ENCODE results near the gene RBMS2. TPM values are rescaled to one million over a fixed set of nuclear protein-coding genes. Genes with fewer than 3 reads are reported as not detected.

RBMS2 gene
- total RNA-seq, 1 experiment from 2014 or later: 40.8 TPM

DNA sequence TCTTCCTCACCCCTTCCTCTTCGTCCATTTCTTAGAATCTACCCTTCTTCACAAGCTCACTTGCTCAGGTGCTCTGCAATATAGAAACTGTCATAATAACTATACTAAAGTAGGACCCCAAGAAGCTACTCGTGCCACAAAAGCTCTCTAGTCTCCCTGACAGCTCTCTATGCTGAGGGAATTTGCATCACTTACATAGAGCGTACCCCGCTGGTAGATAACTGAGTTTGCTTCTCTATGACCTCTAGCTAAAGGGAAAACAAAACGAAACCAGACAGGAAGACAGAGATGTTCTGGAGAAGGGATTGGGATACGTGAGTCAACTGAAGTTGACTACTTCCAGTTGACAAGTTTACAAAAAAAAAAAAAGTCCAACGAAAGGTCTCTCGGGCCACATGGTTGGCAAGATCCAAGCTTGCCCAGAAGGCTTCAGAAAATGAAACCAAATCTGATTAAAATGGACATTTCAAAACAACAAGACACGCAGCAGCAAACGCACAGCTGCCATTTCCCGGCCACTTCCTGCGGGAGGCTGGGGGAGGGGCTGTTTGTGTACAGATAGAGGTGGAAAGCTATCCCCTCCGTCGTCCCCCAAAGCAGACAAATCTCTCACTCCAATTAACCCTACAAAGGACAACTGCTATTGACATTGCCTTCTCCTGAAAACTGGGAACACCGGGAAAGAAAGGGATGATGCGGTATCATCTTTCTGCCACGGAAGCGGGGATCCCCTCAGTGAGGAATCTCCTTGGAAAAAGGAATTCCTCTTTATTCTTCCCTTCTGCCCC lies 107.2 kb downstream of the RBMS2 start:
- Histone ChIP-seq H3K4me3 (replicated peaks in 1 of 2; ENCODE audit: low read depth in 1 of 2, low read length in 2 of 2) (peak overlapping the region; percentile 94 to 95), H3K36me3 (ENCODE audit: control insufficient read depth in 1 of 2, insufficient read depth in 2 of 2, low read length in 2 of 2) (no peaks in the 10 kb centered on the region; a peak in 2 of 4 replicates), H2AFZ (ENCODE audit: low read depth, low read length, poor library complexity, severe bottlenecking) (no peak overlapping the region), H3K9me2 (ENCODE audit: insufficient read depth) (no peaks in the 10 kb centered on the region), H3K4me1 (ENCODE audit: control insufficient read depth in 1 of 2, insufficient read depth in 2 of 2, low read length in 2 of 2) (peaks cover 30 to 41% of the 10 kb centered on the region in 2 experiments), H3K79me2 (ENCODE audit: insufficient read depth, low read length) (peaks cover 80% of the 10 kb centered on the region), H4K20me1 (ENCODE audit: insufficient read depth) (no peaks in the 10 kb centered on the region), H3K27ac (ENCODE audit: low read depth, low read length) (peak overlapping the region; percentile 88), H3K27me3 (ENCODE audit: insufficient read depth, low read length) (no peaks in the 10 kb centered on the region), H3K9ac (ENCODE audit: low read length) (peak overlapping the region; percentile 95), H3K4me2 (ENCODE audit: low read length) (peak overlapping the region; percentile 90), H3K9me3 (ENCODE audit: control insufficient read depth in 1 of 2, insufficient read depth in 1 of 2, low read depth in 1 of 2, low read length in 2 of 2) (no peaks in the 10 kb centered on the region)
- BruUV-seq (replicated peaks): TSS peak; percentile 35
- ChIA-PET CTCF (interaction anchor here (1.2 to 3.1 kb wide), 2 partner anchors 7 to 525 kb away, joined by 3 to 17 read pairs; no protein-coding TSS in a partner anchor), RAD21 (ENCODE audit: low non-redundant PET in 1 of 2, low total read pairs in 2 of 2, uncharacterized antibody in 2 of 2, unreplicated experiment in 2 of 2) (no interaction called here), POLR2A (interaction anchor here (0.7 to 1.0 kb wide), 2 partner anchors 8 to 489 kb away, joined by 3 to 4 read pairs; no protein-coding TSS in a partner anchor)
- no peak for ATAC-seq
- no peak for DNase-seq (ENCODE audit: low read depth, low spot score)
- intact Hi-C loops (cut with micrococcal nuclease): no loop called here
- TF ChIP-seq SRF (IDR thresholded peaks at IDR 0.05; ENCODE audit: low read depth) (no peak), EZH2 (IDR thresholded peaks at IDR 0.05) (no peak)

GRCh38 chr12:56629459-56630179 lies 108.0 kb downstream of the RBMS2 start:
- Histone ChIP-seq H3K27ac (ENCODE audit: low read depth, low read length) (peak overlapping the region; percentile 88), H3K9me2 (ENCODE audit: insufficient read depth) (no peaks in the 10 kb centered on the region), H3K4me3 (replicated peaks in 1 of 2; ENCODE audit: low read depth in 1 of 2, low read length in 2 of 2) (peak overlapping the region; percentile 94 to 95), H4K20me1 (ENCODE audit: insufficient read depth) (no peaks in the 10 kb centered on the region), H3K4me1 (ENCODE audit: control insufficient read depth in 1 of 2, insufficient read depth in 2 of 2, low read length in 2 of 2) (peaks cover 31 to 46% of the 10 kb centered on the region in 2 experiments), H3K9me3 (ENCODE audit: control insufficient read depth in 1 of 2, insufficient read depth in 1 of 2, low read depth in 1 of 2, low read length in 2 of 2) (no peaks in the 10 kb centered on the region), H3K36me3 (ENCODE audit: control insufficient read depth in 1 of 2, insufficient read depth in 2 of 2, low read length in 2 of 2) (no peaks in the 10 kb centered on the region; a peak in 2 of 4 replicates), H3K27me3 (ENCODE audit: insufficient read depth, low read length) (no peaks in the 10 kb centered on the region), H3K9ac (ENCODE audit: low read length) (peak overlapping the region; percentile 95), H3K4me2 (ENCODE audit: low read length) (peak overlapping the region; percentile 90), H3K79me2 (ENCODE audit: insufficient read depth, low read length) (peaks cover 80% of the 10 kb centered on the region), H2AFZ (ENCODE audit: low read depth, low read length, poor library complexity, severe bottlenecking) (no peak overlapping the region)
- no TSS peak for BruUV-seq (replicated peaks)
- TF ChIP-seq ZFX (IDR thresholded peaks at IDR 0.05): peak; percentile 16; the same call in 1 of the 2 replicates
- TF ChIP-seq ZBTB33 (IDR thresholded peaks at IDR 0.05; ENCODE audit: extremely low read depth, insufficient replicate concordance, low read length): no peak
- ChIA-PET CTCF (interaction anchor here (3.1 kb wide), 1 partner anchor 7 kb away, joined by 17 read pairs; no protein-coding TSS in a partner anchor), RAD21 (ENCODE audit: low non-redundant PET in 1 of 2, low total read pairs in 2 of 2, uncharacterized antibody in 2 of 2, unreplicated experiment in 2 of 2) (no interaction called here), POLR2A (interaction anchor here (0.7 kb wide), 1 partner anchor 490 kb away, joined by 3 read pairs; no protein-coding TSS in a partner anchor)
- peak; percentile 29 for ATAC-seq
- intact Hi-C loops (cut with micrococcal nuclease): no loop called here
- no peak for DNase-seq (ENCODE audit: low read depth, low spot score)
